Psoas muscle (tissue), 8 donors: ENCODE results near the gene TUBGCP6. TPM values are rescaled to one million over a fixed set of nuclear protein-coding genes. Genes with fewer than 3 reads are reported as not detected.
A peak's percentile ranks its signal among the peaks of the same experiment; 100 is the strongest.

Experiments
- ATAC-seq, 4 donors: fragments of 200-7000 bp; cut with Tn5 transposase; one replicate each; pipeline ENCODE4 v1.9.1; 2020; ENCODE audit warnings: moderate library complexity in 3 of 4, mild to moderate bottlenecking in 2 of 4
- DNase-seq, 2 donors: peaks; one replicate each; pipeline ENCODE4 v3.0.0-alpha.2; 2020
- H3K27ac ChIP-seq: fragments of 200-600 bp; one replicate; pipeline ENCODE4 v1.8.0; 2022
- H3K27me3 ChIP-seq, 3 donors: fragments of 200-600 bp in 1 of 3; one replicate each; pipeline versions ENCODE4 v1.6.1 to v1.8.0; 2013 to 2022; ENCODE audit warnings: low read length in 2 of 3, mild to moderate bottlenecking in 2 of 3, moderate library complexity in 1 of 3; ENCODE audit not compliant: insufficient read depth in 3 of 3
- H3K36me3 ChIP-seq, 2 donors: fragments of 200-600 bp in 1 of 2; one replicate each; pipeline versions ENCODE4 v1.6.1 to v1.8.0; 2013 to 2022; ENCODE audit warnings: low read depth in 1 of 2, mild to moderate bottlenecking in 1 of 2, moderate library complexity in 1 of 2; ENCODE audit not compliant: insufficient read depth in 1 of 2
- H3K4me1 ChIP-seq: fragments of 200-600 bp; one replicate; pipeline ENCODE4 v1.8.0; 2022
- H3K4me3 ChIP-seq: fragments of 200-600 bp; one replicate; pipeline ENCODE4 v1.8.0; 2022; ENCODE audit warnings: mild to moderate bottlenecking
- H3K9me3 ChIP-seq: fragments of 200-600 bp; one replicate; pipeline ENCODE4 v1.8.0; 2022
- WGBS, 3 donors: extraction: QIAGEN DNeasy Blood & Tissue Kit; methylation state at CpG; one replicate each; pipeline versions ENCODE4 v1.1.6 to v1.1.7; 2013; 5-methylcytosine and 5-hydroxymethylcytosine counted together
- intact Hi-C, 2 donors: fragments of 100-400 bp; cut with DNase I; formaldehyde crosslinking; loops; one replicate each; pipeline versions ENCODE4 v1.11.0 to v1.14.2; 2022
- polyA plus RNA-seq, 3 donors: library from polyadenylated mRNA; stranded (reverse); fragments of 200-250 nt; gene quantifications; one replicate each; pipeline ENCODE4 v1.2.3, GENCODE V29; 2013
- total RNA-seq, 4 donors: library from RNA; stranded (reverse); fragmentation: NEBNext Ultra II Directional in 2 of 4; extraction: Animal tissue kit (Norgen Biotek cat#: 25700) in 2 of 4; gene quantifications; one replicate each; pipeline versions ENCODE4 v1.2.1 to v1.2.4, GENCODE V29; 2021 to 2023
- TF ChIP-seq, protein P1 (sequence below): fragments of 200-600 bp; IDR thresholded peaks from one replicate; pipeline ENCODE4 v1.8.0; 2022; ENCODE audit warnings: antibody characterized with exemption
- donor health status: healthy with polysubstance abuse.
- donor health status: DM: no; HTN: no; CAD: no; lungs with moderate emphysema.
- donor health status: Bipolar disorder and iron deficiency.
- donor health status: healthy.
- donor health status: DM: yes; HTN: yes; CAD: no.
- donor health status: DM: no; HTN: no; CAD: no.
- donor health status: DM: no; HTN: no; CAD: no.
- donor health status: DM: yes; HTN: yes; CAD: no.

The TUBGCP6 gene
- total and polyA plus RNA-seq, 7 donors, result 9.5 to 21.8 (median 18.0) TPM

GRCh38 chr22:50173983-50174355, 70.9 kb downstream of the TUBGCP6 start:
- TF ChIP-seq, protein P1, sequence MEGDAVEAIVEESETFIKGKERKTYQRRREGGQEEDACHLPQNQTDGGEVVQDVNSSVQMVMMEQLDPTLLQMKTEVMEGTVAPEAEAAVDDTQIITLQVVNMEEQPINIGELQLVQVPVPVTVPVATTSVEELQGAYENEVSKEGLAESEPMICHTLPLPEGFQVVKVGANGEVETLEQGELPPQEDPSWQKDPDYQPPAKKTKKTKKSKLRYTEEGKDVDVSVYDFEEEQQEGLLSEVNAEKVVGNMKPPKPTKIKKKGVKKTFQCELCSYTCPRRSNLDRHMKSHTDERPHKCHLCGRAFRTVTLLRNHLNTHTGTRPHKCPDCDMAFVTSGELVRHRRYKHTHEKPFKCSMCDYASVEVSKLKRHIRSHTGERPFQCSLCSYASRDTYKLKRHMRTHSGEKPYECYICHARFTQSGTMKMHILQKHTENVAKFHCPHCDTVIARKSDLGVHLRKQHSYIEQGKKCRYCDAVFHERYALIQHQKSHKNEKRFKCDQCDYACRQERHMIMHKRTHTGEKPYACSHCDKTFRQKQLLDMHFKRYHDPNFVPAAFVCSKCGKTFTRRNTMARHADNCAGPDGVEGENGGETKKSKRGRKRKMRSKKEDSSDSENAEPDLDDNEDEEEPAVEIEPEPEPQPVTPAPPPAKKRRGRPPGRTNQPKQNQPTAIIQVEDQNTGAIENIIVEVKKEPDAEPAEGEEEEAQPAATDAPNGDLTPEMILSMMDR, result no peak
- no peak overlapping the region for H3K27ac ChIP-seq
- peaks cover 0 to 85% (median 16%) of the 10 kb centered on the region in 3 donors for H3K27me3 ChIP-seq
- no peaks in the 10 kb centered on the region for H3K9me3 ChIP-seq
- ATAC-seq (no peak), DNase-seq (no peak)
- intact Hi-C loops, result no loop called here
- H3K4me1 ChIP-seq, result no peaks in the 10 kb centered on the region
- no peak overlapping the region for H3K4me3 ChIP-seq
- WGBS, 3 donors, result 89 to 90% (median 89%) methylated on average over 3 to 6 of the region's 6 CpGs
- no peaks in the 10 kb centered on the region for H3K36me3 ChIP-seq

- H3K4me3 ChIP-seq, result no peak overlapping the region
- TF ChIP-seq, protein P1, result no peak
- no peaks in the 10 kb centered on the region for H3K36me3 ChIP-seq
- intact Hi-C loops, result no loop called here
- H3K4me1 ChIP-seq, result no peaks in the 10 kb centered on the region
- DNase-seq (peak in 1 of 2 donors; percentile 49), ATAC-seq (no peak)
- H3K27ac ChIP-seq, result no peak overlapping the region
- WGBS, 3 donors, result 72 to 78% (median 75%) methylated on average over 26 of the region's 26 CpGs
- no peaks in the 10 kb centered on the region for H3K9me3 ChIP-seq
- peaks cover 0 to 83% (median 16%) of the 10 kb centered on the region in 3 donors for H3K27me3 ChIP-seq
Measured at GRCh38 chr22:50173311-50173982, 71.4 kb downstream of the TUBGCP6 start.

- Histone ChIP-seq H3K4me1 (no peaks in the 10 kb centered on the region), H3K36me3 (no peaks in the 10 kb centered on the region), H3K27me3 (peaks cover 0 to 68% (median 16%) of the 10 kb centered on the region in 3 donors), H3K27ac (no peak overlapping the region), H3K4me3 (no peak overlapping the region), H3K9me3 (no peaks in the 10 kb centered on the region)
- ATAC-seq, result no peak
- 71 to 80% (median 78%) methylated on average over 13 of the region's 13 CpGs for WGBS, 3 donors
- intact Hi-C loops, result no loop called here
- no peak for DNase-seq
- TF ChIP-seq, protein P1, result no peak
Measured at GRCh38 chr22:50171965-50172421, 72.8 kb downstream of the TUBGCP6 start.

- H3K4me1 ChIP-seq, result no peaks in the 10 kb centered on the region
- ATAC-seq (peak in 2 of 4 donors; percentile 15 to 22), DNase-seq (no peak)
- peaks cover 0 to 64% (median 15%) of the 10 kb centered on the region in 3 donors for H3K27me3 ChIP-seq
- no peak overlapping the region for H3K4me3 ChIP-seq
- no peak overlapping the region for H3K27ac ChIP-seq
- WGBS, 3 donors, result 72 to 78% (median 76%) methylated on average over 13 to 15 of the region's 15 CpGs
- H3K36me3 ChIP-seq, result no peaks in the 10 kb centered on the region
- no peaks in the 10 kb centered on the region for H3K9me3 ChIP-seq
- intact Hi-C loops, result no loop called here
- TF ChIP-seq, protein P1, result no peak
Measured at GRCh38 chr22:50171319-50171964, 73.4 kb downstream of the TUBGCP6 start.
